AG10803 (cell line): ENCODE data around the gene PGS1.

Experiments
- DNase-seq: peaks from one replicate; pipeline ENCODE4 v3.0.0; 2010; ENCODE audit warnings: low read depth
- H3K4me3 ChIP-seq: 2 replicates; pipeline ENCODE4 v1.5.1; 2011; ENCODE audit warnings: mild to moderate bottlenecking, low read length, control low read depth
- CTCF ChIP-seq: conservative IDR thresholded peaks from 2 replicates; pipeline ENCODE4 v1.5.1; 2011; ENCODE audit warnings: mild to moderate bottlenecking, low read length, control low read depth, inconsistent platforms

Gene PGS1

GRCh38 chr17:78423961-78424675 is 45.7 kb downstream of the PGS1 start:
- H3K4me3 ChIP-seq, result no peak overlapping the region
- TF ChIP-seq CTCF, result no peak
- no peak for DNase-seq

- no peak for DNase-seq
- H3K4me3 ChIP-seq, result no peak overlapping the region
- TF ChIP-seq CTCF, result no peak
Measured at GRCh38 chr17:78425429-78425828, 47.0 kb downstream of the PGS1 start.

- no peak for TF ChIP-seq CTCF
- DNase-seq, result no peak
- H3K4me3 ChIP-seq, result no peak overlapping the region
Measured at GRCh38 chr17:78426293-78426879, 47.9 kb downstream of the PGS1 start.

- no peak overlapping the region for H3K4me3 ChIP-seq
- no peak for TF ChIP-seq CTCF
- DNase-seq, result no peak
Measured at GRCh38 chr17:78427140-78427539, 48.7 kb downstream of the PGS1 start.

GRCh38 chr17:78428025-78428575 is 49.7 kb downstream of the PGS1 start:
- DNase-seq, result no peak
- no peak overlapping the region for H3K4me3 ChIP-seq
- TF ChIP-seq CTCF, result no peak

GRCh38 chr17:78428836-78429617 is 50.6 kb downstream of the PGS1 start:
- DNase-seq, result no peak
- TF ChIP-seq CTCF, result no peak
- H3K4me3 ChIP-seq, result no peak overlapping the region
